Islet of Langerhans (tissue), 1 donor: ENCODE results near the gene ASH1L.
"Not testable (repeated sequence)": the region's sequence is repeated elsewhere in the genome, so short reads cannot be mapped to it uniquely, and the experiment has no call there.

Experiments
- FAIRE-seq: peaks from one replicate; lab custom pipeline; 2011; peaks lifted over from hg19 to GRCh38; lab: Jason Lieb, UNC

Gene ASH1L

DNA sequence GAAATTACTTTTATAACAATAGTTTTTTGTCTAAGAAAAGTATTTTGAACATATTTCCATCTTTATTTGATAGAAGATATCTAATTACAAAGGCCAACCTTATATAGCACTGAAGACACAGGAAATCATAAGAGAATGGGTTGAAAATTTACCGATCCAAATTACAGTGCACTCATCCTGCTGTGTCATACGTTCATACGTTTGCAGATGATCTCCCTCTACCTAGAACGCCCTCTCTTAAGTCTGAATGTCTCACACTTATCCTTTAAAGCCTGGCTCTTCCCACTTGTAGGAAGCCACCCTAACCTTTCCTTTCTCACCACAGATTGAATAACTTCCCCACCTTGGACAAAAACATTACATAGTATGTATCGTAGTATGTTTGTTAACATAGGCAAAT lies 9.3 kb downstream of the ASH1L start:
- FAIRE-seq: no peak

DNA sequence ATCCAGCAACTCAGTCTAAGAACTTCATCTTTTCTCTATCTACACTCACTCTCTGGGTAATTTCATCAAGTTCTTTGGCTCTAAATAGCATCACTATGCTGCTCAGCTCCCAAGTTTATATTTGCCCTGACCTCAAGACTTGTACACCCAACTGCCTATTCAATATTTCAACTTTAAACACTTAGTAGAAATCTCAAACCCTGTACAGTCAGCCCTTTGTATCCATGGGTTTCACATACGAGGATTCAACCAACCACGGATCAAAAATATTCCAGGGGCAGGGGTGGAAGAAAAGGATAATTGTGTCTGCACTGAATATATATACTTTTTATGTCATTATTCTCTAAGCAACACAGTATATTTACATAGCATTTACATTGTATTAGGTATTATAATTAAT lies 13.9 kb downstream of the ASH1L start:
- no peak for FAIRE-seq

GRCh38 chr1:155540000-155540874 lies 22.4 kb downstream of the ASH1L start:
- FAIRE-seq: no peak

DNA sequence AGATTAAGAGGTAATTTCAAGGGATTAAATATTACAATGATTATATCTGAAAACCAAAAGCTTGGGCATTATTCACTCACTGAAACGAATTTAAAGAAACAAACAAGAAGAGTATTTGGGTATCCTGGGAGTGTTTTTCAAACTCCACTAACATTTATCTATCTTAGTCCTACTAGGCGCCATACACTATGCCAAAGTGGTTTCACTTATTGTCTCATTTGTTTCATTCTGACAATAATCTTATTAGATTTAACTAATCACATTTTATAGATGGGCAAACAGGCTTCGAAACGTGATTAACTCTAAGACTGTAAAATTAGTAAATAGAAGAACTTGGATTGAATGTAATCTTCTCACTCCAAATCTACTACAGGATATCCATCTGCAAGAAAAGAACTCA lies 25.4 kb downstream of the ASH1L start:
- no peak for FAIRE-seq

- no peak for FAIRE-seq
These were observed 31.0 kb downstream of the ASH1L start for GRCh38 chr1:155531624-155532023.

DNA sequence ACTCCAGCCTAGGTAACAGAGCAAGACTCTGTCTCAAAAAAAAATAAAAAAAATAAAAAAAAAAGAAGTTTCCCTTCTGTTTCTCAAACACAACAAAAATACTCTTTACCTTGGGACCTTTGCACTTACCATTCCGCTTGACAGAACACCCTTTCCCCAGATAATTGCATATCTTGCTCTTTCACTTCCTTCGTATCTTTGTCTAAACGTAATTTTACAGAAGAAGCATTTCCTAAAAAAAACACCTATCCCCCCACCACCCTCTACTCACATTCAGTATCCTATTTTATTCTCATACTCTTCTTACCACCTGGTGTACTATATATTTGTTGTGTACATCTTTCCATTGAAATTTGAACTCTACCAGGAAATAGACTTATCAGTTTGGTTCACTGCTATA lies 32.7 kb downstream of the ASH1L start:
- no peak for FAIRE-seq

DNA sequence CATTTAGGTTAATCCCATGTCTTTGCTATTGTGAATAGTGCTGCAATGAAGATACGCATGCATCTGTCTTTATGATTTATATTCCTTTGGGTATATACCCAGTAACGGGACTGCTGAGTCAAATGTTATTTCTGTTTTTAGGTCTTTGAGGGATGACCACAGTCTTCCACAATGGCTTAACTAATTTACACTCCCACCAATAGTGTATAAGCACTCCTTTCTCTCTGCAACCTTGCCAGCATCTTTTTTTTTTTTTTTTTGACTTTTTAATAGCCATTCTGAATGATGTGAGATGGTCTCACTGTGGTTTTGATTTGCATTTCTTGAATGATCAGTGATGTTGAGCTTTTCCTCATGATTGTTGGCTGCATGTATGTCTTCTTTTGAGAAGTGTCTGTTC lies 33.5 kb downstream of the ASH1L start:
- no peak for FAIRE-seq

DNA sequence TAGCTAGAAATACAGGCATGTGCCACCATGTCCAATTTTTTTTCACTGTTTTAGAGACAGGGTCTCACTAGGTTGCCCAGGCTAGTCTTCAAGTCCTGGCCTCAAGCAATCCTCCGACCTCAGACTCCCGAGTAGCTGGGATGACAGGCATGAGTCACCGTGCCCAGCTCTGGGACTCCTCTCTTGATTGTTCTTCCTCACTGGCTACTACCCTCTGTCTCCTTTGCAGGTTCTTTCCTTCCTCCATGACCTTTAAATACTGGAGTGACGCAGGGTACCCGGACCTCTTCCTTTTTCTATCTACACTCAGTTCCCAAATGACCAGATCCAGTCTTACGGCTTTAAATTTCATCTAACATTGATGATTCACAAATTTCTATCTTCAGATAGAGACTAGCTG lies 34.9 kb downstream of the ASH1L start:
- FAIRE-seq: no peak

- no peak for FAIRE-seq
These were observed 36.2 kb downstream of the ASH1L start for GRCh38 chr1:155526356-155526755.

GRCh38 chr1:155522069-155522468 lies 40.5 kb downstream of the ASH1L start:
- FAIRE-seq: no peak

- no peak for FAIRE-seq
These were observed 44.1 kb downstream of the ASH1L start for GRCh38 chr1:155518484-155518883.

DNA sequence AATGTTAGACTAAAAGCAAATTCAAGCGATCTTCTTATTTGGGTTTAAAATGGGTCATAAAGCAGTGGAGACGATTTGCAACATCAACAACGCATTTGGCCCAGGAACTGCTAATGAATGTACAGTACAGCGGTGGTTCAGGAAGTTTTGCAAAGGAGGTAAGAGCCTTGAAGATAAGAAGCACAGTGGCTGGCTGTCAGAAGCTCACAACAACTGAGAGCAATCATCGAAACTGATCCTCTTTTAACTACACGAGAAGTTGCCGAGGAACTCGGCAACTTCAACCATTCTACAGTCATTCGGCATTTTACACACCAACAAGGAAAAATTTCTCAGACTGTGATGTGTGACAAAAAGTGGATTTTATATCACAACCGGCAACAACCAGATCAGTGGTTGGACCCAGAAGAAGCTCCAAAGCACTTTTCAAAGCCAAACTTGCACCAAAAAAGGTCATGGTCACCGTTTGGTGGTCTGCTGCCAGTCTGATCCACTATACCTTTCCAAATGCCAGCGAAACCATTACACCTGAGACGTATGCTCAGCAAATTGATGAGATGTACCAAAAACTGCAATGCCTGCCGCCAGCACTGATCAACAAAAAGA lies 47.9 kb downstream of the ASH1L start:
- no peak for FAIRE-seq

DNA sequence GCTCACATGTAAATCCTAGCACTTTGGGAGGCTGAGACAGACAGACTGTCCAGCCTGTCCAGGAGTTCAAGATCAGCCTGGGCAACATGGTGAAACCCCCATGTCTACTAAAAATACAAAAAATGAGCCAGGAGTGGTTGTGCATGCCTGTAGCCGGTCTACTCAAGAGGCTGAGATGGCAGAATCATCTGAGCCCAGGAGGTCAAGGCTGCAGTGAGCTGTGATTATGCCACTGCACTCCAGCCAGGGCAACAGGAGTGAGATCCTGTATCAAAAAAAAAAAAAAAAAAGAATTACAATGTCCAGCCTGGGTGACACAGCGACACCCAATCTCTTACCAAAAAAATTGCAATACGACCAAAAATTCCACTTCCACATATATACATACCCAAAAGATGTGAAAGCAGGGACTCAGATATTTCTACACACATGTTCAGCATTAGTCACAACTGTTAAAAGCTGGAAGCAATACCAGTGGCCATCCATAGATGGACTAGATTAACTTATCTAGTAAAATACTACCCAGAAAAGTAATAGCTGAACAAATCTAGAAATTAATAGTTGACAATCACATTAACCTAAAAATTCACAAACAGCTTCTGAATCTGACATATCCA lies 49.2 kb downstream of the ASH1L start:
- FAIRE-seq: no peak

DNA sequence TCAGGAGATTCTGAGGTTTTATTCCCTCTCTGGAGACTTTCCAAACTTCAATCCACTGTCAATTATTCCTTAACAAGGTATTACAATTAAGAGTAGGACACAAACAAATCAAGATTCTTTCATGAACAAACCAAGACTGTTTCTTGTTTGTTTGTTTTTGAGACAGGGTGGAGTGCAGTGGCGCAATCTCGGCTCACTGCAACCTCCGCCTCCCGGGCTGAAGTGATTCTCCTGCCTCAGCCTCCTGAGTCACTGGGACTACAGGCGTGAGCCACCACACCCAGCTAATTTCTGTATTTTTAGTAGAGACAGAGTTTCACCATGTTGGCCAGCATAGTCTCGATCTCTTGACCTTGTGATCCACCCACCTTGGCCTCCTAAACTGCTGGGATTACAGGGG lies 51.2 kb downstream of the ASH1L start:
- FAIRE-seq: not testable (repeated sequence)

GRCh38 chr1:155509064-155509463 lies 53.5 kb downstream of the ASH1L start:
- FAIRE-seq: no peak

- FAIRE-seq: no peak
These were observed 54.7 kb downstream of the ASH1L start for GRCh38 chr1:155507945-155508344.

- not testable (repeated sequence) for FAIRE-seq
These were observed 56.6 kb downstream of the ASH1L start for GRCh38 chr1:155505963-155506362.

GRCh38 chr1:155504207-155504606 lies 58.4 kb downstream of the ASH1L start:
- no peak for FAIRE-seq

- no peak for FAIRE-seq
These were observed 62.5 kb downstream of the ASH1L start for GRCh38 chr1:155499953-155500639.

- no peak for FAIRE-seq
These were observed 63.3 kb downstream of the ASH1L start for GRCh38 chr1:155499263-155499662.

- not testable (repeated sequence) for FAIRE-seq
These were observed 69.0 kb downstream of the ASH1L start for GRCh38 chr1:155493595-155493994.

- not testable (repeated sequence) for FAIRE-seq
These were observed 74.2 kb downstream of the ASH1L start for GRCh38 chr1:155488419-155488818.

DNA sequence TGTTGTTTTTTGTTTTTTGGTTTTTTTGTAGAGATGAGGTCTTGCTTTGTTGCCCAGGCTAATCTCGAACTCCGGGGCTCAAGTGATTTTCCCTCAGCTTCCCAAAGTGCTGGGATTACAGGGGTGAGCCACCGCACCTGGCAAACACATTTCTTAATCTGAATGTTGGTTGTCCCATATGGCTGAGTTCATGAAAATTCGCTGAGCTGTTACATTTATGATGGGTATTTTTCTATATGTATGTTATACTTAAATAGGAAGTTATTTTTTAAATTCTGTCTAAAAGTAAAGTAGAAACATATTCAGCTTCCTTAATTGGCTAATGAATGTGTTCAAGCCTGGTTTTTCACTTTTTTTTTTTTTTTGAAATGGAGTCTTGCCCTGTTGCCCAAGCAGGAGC lies 75.1 kb downstream of the ASH1L start:
- FAIRE-seq: no peak
